Panc1 (cell line): ENCODE results near the gene C14orf93.

ENCODE experiments used
- CTCF ChIP-seq: fragments of 450-650 bp; IDR thresholded peaks from 2 replicates; pipeline ENCODE4 v1.5.1; 2017; ENCODE audit warnings: mild to moderate bottlenecking
- POLR2AphosphoS5 ChIP-seq: IDR thresholded peaks from 2 replicates; pipeline ENCODE4 v1.6.1; 2012; ENCODE audit warnings: mild to moderate bottlenecking, low read depth, low read length, moderate library complexity
- SIN3A ChIP-seq: IDR thresholded peaks from 2 replicates; pipeline ENCODE4 v1.6.1; 2012; ENCODE audit warnings: low read depth, mild to moderate bottlenecking, low read length, moderate library complexity, borderline replicate concordance; ENCODE audit not compliant: insufficient read depth

GRCh38 chr14:22974530-22975313 lies 35.2 kb downstream of the C14orf93 start:
- no peak for TF ChIP-seq CTCF
- no peak for TF ChIP-seq POLR2AphosphoS5
- no peak for TF ChIP-seq SIN3A
